Ovary (tissue), 3 donors: ENCODE data around the gene SLC22A23.

Source experiments
- POLR2A ChIP-seq: fragments of 450-650 bp; IDR thresholded peaks from one replicate; pipeline ENCODE4 v1.6.1; 2017; ENCODE audit warnings: antibody characterized with exemption, mild to moderate bottlenecking, moderate library complexity
- TF ChIP-seq, protein P1 (sequence below), 3 donors: fragments of 450-650 bp in 2 of 3; fragments of 200-600 bp in 1 of 3; IDR thresholded peaks; one replicate each; pipeline versions ENCODE4 v1.5.1 to v1.8.0; 2016 to 2022; ENCODE audit warnings: antibody characterized with exemption in 3 of 3, mild to moderate bottlenecking in 1 of 3
- donor health status: DM: no; HTN: no; CAD: no.

DNA sequence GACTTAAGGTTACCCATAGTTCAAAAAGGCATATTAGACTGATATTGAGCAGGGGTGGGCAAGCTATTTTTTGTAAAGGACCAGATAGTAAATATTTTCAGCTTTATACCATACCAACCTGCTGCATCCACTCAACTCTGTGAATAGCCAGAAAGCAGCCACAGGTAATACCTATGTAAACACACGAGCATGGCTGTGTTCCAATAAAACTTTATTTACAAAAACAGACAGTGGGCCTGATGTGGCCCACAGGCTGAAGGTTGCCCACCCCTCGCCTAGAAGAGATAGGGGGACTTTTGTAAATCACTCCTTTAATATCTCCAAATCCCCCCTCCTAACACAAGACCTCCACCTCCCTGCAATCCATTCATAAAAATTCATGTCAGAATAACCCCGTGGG lies 133.7 kb downstream of the SLC22A23 start:
- TF ChIP-seq, protein P1, sequence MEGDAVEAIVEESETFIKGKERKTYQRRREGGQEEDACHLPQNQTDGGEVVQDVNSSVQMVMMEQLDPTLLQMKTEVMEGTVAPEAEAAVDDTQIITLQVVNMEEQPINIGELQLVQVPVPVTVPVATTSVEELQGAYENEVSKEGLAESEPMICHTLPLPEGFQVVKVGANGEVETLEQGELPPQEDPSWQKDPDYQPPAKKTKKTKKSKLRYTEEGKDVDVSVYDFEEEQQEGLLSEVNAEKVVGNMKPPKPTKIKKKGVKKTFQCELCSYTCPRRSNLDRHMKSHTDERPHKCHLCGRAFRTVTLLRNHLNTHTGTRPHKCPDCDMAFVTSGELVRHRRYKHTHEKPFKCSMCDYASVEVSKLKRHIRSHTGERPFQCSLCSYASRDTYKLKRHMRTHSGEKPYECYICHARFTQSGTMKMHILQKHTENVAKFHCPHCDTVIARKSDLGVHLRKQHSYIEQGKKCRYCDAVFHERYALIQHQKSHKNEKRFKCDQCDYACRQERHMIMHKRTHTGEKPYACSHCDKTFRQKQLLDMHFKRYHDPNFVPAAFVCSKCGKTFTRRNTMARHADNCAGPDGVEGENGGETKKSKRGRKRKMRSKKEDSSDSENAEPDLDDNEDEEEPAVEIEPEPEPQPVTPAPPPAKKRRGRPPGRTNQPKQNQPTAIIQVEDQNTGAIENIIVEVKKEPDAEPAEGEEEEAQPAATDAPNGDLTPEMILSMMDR (IDR thresholded peaks at IDR 0.05), result no peak
- no peak for TF ChIP-seq POLR2A
